ENCODE results near the gene HES1. TPM values are rescaled to one million over a fixed set of nuclear protein-coding genes. Genes with fewer than 3 reads are reported as not detected.

Gene HES1
- total and polyA plus RNA-seq, 9 of the 15 experiments (the other 6 are each of a cell fraction or from before 2014, with no cell fraction given): 3.4 to 37.0 (median 19.3) TPM

GRCh38 chr3:194137506-194138474, 1.8 kb downstream of the HES1 start (continued):
- TF ChIP-seq MLLT1 (IDR thresholded peaks at IDR 0.05): peak; percentile 54 to 63; a peak in 3 of 4 replicates
- TF ChIP-seq ARID4B (CRISPR knock-in tag; IDR thresholded peaks at IDR 0.05): no peak; the same call in none of the 2 replicates
- no peak for TF ChIP-seq SAFB2 (IDR thresholded peaks at IDR 0.05; ENCODE audit: borderline replicate concordance, low read depth, low read length, severe bottlenecking)
- peak; percentile 71 for TF ChIP-seq ZSCAN29 (IDR thresholded peaks at IDR 0.05)
- TF ChIP-seq CREB1 (IDR thresholded peaks at IDR 0.05): no peak
- TF ChIP-seq CREB1 (CRISPR knock-in tag; IDR thresholded peaks at IDR 0.05): no peak
- TF ChIP-seq ZNF239 (CRISPR knock-in tag; IDR thresholded peaks at IDR 0.05): no peak
- TF ChIP-seq MGA (IDR thresholded peaks at IDR 0.05): peak; percentile 70
